Putamen (tissue), 1 donor: ENCODE data around the gene CYP2U1.

ENCODE experiments used
- DNase-seq: peaks from one replicate; pipeline ENCODE4 v3.0.0-alpha.2; 2016; ENCODE audit warnings: low spot score

The CYP2U1 gene

DNA sequence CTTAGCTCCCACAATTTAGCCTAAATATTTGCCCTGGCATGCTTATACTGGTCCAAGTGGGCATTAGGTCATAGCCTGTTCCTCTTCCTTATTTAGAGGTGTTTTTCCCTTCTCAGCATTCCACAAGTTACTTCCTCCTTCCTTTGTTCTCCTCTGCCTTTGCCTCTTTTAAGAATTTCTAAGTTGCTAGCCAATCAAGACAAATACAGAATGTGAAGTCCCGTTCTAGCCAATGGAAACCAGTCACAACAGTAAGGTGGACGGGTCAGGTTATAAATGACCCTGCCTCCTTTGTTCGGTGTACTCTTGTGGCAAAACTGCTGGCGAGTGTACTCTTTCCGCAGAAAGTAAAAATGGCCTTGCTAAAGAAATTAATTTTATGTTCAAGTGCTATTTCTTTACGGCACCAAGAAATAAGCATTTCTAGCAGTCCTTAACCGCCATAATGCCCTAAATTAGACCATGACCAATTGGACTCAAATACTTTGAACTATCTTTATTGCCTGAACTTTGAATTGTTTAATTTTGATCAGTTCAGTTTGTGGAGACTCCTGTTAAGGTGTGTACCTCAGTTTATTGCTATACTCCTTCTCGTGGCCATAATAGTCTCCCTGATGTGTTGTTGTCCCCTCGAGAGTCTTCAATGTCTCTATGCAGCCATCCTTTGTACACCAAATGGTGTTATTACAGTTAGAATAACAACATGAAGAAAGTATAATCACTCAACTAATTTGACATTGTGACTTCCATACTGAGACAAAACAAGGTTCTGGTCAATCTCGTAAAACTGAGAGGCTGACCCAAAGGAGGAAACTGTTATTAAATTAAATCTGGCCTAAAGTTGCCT lies 56.8 kb downstream of the CYP2U1 start:
- DNase-seq, result no peak

DNA sequence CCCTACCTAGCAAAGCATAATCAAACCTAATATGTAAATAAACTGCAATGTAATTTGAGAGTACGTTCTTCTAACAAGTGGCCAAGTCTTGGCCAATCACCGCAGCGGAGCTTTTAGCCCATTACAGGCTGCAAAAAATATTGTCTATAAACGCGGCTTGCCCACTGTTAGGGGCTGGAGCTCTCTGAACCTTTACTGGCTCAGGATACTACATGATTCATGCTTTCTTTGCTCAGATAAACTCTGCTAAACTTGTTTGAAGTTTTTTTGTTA lies 57.4 kb downstream of the CYP2U1 start:
- DNase-seq, result no peak

DNA sequence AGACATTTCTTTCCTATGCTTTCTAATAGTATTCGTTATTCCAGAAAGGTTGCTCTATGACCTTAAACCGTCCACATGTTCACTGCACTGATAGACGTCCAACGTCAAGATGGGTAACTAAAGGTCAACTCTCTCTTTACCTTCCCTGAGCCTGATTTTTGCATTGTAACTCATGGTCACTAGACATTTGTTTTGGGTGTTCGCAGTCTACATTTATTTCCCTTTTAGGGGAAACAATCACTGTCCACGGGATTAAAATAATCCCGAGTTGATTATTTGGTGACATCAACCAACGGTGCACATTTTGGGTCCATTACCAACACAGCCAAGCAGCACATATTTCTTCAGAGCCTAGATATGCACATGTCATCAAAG lies 57.8 kb downstream of the CYP2U1 start:
- DNase-seq, result no peak

DNA sequence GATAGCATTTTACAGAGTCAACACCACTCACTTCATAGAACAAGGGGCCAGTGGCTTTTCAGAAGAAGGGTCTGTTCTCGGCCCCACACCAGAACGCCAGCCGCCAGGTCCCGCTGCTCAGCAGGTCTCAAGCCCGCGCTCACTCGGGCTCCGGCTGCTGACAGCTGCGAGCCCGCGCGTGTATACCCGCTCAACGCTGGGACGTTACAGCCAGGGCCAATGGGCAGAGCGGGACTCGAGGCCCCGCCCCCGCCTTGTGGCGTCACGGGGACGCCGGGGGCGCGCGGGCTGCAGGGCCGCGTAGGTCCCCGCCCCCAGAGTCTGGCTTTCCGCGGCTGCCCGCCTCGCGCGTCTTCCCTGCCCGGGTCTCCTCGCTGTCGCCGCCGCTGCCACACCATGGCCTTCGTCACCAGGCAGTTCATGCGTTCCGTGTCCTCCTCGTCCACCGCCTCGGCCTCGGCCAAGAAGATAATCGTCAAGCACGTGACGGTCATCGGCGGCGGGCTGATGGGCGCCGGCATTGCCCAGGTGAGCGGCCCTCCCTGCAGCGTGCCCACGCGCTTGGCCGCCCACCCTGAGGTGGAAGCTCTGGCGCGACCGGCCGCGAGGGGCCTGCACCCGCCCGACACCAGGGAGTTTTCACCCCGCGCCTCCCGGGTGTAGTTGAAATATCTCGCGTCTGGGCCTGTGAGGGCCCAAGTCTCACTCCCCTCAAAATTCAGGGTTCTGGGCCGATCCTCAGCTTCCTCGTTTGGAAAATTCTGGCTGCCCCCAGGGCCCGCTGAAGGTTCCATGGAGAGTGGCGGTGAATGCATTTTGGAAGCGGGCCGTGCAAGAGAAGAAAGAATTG lies 58.4 kb downstream of the CYP2U1 start, which contains the start of gene HADH:
Gene HADH (plus strand): TSS at position 353 of the 850 bp plus-strand sequence. CDS start 44 bp downstream, at position 397.
- peak; percentile 97 for DNase-seq

DNA sequence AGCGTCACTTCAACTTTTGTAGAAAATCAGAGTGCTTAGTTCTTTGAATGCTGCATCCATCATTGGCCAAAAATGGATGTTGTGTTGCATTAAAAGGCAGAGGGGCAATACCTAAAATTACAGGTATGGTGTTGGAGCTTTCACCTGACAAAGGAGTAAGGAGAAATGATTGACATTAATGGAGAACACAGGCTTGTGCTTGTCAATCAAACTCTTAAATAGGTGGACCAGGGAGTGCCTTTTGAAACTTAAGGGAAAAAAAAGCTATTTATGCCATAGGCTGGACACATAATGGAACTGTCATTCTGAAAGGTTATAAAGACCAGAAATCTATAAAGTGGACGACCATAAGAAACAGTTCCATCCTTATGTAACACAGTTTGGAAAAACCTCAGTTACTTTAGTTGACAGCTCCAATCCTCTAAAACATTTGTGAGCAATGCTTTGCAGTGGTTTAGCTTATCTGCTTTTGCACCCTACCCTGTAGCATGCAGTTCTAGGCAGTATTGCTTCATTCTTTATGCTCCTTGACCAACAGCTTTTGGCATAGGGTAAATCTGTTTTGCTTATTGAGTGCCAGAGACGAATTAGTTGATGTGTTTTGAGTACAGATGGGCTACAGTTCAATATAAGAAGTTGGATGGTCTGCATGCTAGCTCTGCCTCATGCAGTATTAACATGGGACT lies 60.7 kb downstream of the CYP2U1 start:
- no peak for DNase-seq

DNA sequence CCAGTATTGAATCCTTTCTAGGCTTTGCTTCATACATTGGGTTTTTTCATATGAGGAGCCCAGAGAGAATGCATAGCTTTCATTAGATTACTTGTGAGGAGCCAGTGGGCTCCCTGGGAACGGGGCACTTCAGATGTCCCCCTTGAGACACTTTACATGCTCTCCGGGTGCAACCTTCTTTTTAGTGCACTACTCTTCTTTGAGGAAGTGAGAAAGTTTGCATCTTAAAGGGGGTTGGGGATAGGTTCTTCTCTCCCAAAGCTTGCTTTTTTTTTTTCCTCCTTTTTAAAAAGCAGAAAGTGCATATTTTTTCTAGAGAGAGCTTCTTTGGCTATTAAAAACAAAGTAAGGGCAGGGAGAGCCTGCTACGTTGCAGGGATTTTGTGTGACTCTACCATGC lies 62.6 kb downstream of the CYP2U1 start:
- no peak for DNase-seq

DNA sequence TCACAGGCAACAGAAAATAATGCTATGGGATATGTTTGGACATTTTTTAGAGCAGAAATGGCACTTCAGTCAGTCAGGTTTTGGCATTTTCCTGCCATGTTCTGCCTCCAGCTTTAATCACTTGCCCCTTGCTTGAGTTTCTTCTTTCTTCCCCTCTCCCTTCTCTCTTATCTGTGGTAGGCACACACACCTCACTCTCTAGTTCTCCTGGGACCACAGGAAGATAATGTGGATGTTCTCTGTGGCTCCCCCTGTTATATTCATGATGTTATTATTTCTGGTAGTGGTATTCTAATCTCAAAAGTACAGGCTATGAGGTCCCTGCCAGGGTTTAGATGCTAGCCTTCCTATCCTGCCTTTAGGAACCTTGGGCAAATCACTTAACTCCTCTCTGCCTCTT lies 63.5 kb downstream of the CYP2U1 start:
- no peak for DNase-seq

DNA sequence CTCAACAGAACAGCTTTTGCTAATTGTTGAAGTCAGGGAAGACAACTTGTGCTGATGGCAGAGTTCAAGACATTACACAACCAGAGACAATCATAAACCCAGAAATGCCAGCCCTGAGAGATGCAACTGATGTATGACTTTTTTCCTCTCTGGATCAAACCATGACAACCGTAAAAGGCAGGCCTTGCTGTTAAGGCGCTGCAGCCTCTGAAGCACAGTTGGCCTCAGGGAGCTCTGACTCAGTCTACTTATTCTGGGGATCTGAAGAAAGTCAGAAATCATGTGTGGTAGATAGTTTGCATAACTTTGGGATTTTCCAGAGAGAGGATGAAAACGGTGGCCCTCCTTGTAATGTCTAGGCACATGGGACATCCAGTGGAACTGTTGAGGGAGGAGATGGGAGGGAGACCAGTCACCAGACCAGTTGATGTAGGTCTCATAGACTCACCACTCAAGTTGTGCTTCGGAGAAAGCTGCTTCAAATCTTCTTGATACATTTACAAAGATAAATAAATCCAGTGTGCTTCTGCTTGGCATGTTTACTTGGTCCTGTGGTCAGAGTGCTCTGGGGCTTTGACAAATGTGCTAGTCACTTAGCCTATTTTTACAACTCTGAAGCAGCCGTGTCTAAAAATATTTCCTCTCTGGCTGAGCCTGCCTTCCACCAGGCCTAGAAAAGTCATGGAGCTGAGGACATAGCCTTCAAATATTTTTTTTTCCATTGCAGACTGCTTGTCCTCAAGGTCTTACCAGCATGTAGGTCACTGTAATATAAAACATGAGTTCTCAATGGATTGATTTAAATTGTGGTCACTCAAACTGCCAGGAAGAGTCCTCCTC lies 65.8 kb downstream of the CYP2U1 start:
- no peak for DNase-seq

DNA sequence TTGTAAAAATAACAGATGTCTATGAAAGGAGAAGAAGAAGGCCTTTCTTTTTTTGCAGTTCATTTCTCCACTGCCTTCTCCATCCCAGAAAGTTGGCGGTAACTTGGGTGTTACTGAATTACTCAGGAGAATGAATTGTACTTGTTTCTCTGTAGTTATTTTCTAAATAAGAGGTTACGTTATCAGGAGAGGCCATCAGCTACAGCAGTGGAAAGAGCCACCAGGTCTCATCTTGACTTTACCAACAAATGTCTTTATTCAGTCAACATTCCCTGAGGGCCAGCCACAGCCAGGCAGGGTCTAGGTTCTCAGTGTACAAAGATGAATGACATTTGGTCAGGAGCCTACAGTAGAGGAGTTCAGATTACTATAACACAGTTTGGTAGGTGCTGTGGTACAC lies 66.4 kb downstream of the CYP2U1 start:
- no peak for DNase-seq

DNA sequence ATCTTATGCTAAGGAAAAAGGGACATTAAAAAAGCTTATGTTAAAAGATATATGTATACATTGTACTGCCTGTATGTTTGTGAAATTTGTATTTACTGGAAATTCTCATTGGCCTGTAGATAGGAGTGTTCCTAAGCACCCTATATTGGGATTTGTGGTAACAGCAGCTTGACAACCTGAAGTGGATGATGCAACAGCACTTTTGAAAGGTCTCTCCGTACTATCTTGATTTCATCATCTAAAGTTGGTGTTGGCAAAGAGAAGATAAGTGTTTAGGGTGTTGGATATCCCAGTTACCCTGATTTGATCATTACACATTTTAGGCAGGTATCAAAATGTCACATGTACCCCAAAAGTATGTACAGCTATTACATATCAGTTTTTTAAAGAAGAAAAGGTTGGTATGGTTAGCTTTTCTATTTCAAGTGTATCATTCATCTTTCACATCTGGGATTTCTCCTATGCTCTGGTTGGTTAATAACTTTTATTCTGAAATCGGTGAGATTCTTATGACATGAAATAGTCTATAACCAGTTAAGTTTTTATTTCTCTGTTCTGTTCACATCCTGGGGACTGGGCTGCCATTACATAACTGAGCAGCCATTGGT lies 68.7 kb downstream of the CYP2U1 start:
- DNase-seq, result no peak

DNA sequence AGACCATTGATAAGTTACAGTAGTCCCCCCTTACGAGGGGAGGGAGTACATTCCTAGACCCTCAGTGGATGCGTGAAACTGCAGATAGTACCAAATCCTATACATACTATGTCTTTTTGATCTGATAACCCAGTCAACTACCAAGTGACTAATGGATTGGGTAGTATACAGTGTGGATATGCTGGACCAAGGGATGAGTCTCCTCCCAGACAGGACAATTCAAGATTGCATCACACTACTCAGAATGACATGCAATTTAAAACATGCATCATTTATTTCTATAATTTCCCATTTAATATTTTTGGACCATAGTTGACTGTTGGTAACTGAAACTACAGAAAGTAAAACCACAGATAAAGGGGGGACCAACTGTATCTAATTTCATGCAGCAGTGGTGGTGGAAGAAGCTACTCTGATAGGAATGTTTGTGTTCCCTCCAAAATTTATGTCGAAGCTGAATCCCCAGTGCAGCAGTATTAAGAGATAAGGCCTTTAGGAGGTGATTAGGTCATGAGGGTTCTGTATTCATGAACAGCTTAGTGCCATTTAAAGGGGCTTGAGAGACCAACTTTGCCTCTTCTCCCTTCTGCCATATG lies 70.3 kb downstream of the CYP2U1 start:
- no peak for DNase-seq
